ENCODE measurements around the gene CHRNA4. TPM values are rescaled to one million over a fixed set of nuclear protein-coding genes. Genes with fewer than 3 reads are reported as not detected.

CHRNA4 gene
- total RNA-seq, 2 donors from 2014 or later, result not detected

Other genes with a start within 250 kb of the CHRNA4 start
- gene YTHDF1, start 145.2 kb downstream of the CHRNA4 start, total RNA-seq, result 10 to 100 TPM; 34.7 to 39.1 TPM
- under 1 TPM in 1 of 2 donors, not detected in 1; 0.51 TPM for gene BIRC7, start 125.4 kb downstream of the CHRNA4 start, total RNA-seq
- gene NKAIN4, start 106.9 kb downstream of the CHRNA4 start, total RNA-seq, result not detected
- 100 to 1,000 TPM in 1 of 2 donors, 10 to 100 TPM in 1; 77.2 to 108 TPM for gene ARFGAP1, start 88.5 kb downstream of the CHRNA4 start, total RNA-seq
- under 1 TPM in 1 of 2 donors, not detected in 1; 0.09 TPM for gene COL20A1, start 68.2 kb downstream of the CHRNA4 start, total RNA-seq
- gene KCNQ2, start 111.3 kb upstream of the CHRNA4 start, total RNA-seq, result under 1 TPM in 1 of 2 donors, not detected in 1; 0.33 TPM
- gene EEF1A2, start 137.7 kb upstream of the CHRNA4 start, total RNA-seq, result 1 to 10 TPM in 1 of 2 donors, under 1 TPM in 1; 0.14 to 3.1 TPM
- 100 to 1,000 TPM in 1 of 2 donors, 10 to 100 TPM in 1; 60.7 to 117 TPM for gene PPDPF, start 159.4 kb upstream of the CHRNA4 start, total RNA-seq
- gene PTK6, start 176.0 kb upstream of the CHRNA4 start, total RNA-seq, result under 1 TPM; 0.54 to 0.57 TPM
- gene SRMS, start 186.4 kb upstream of the CHRNA4 start, total RNA-seq, result not detected
- under 1 TPM in 1 of 2 donors, not detected in 1; 0.10 TPM for gene FNDC11, start 192.8 kb upstream of the CHRNA4 start, total RNA-seq
- 10 to 100 TPM in 1 of 2 donors, 1 to 10 TPM in 1; 3.1 to 28.8 TPM for gene HELZ2, start 212.9 kb upstream of the CHRNA4 start, total RNA-seq

Data from activated naive CD4-positive, alpha-beta T cell treated with anti-CD3 and anti-CD28 coated beads, Interleukin-2, amount 50 U/mL, for 72 hours (primary cell).